Sigmoid colon (tissue), 4 donors: ENCODE data around the gene MAP7D2.

ENCODE experiments used
- CTCF ChIP-seq, 4 experiments: fragments of 450-650 bp in 3 of 4; fragments of 200-600 bp in 1 of 4; IDR thresholded peaks; one replicate each; pipeline ENCODE4 v1.5.1; 2016 to 2019; ENCODE audit warnings: antibody characterized with exemption in 4 of 4, mild to moderate bottlenecking in 3 of 4, moderate library complexity in 2 of 4
- POLR2A ChIP-seq, 2 donors: fragments of 450-650 bp; IDR thresholded peaks; one replicate each; pipeline ENCODE4 v1.6.1; 2016; ENCODE audit warnings: antibody characterized with exemption in 2 of 2, mild to moderate bottlenecking in 2 of 2, moderate library complexity in 2 of 2
- POLR2AphosphoS5 ChIP-seq, 4 donors: sonication (generic); formaldehyde crosslinking; IDR thresholded peaks; one replicate each; pipeline ENCODE4 v1.6.1; 2017; ENCODE audit warnings: antibody characterized with exemption in 4 of 4

- TF ChIP-seq CTCF (IDR thresholded peaks at IDR 0.05): no peak
- TF ChIP-seq POLR2AphosphoS5 (IDR thresholded peaks at IDR 0.05): peak in 1 of 4 donors; percentile 17
- TF ChIP-seq POLR2A (IDR thresholded peaks at IDR 0.05): no peak
Observed at GRCh38 chrX:20139966-20140365, 23.3 kb upstream of the MAP7D2 start.
